CD1c-positive myeloid dendritic cell (primary cell): ENCODE measurements around the gene SARNP.
"Not testable (repeated sequence)": the region's sequence is repeated elsewhere in the genome, so short reads cannot be mapped to it uniquely, and the experiment has no call there.

Source experiments
- DNase-seq: peaks from one replicate; pipeline ENCODE4 v3.0.0-alpha.2; 2016; ENCODE audit errors: extremely low spot score

Gene SARNP, protein sequence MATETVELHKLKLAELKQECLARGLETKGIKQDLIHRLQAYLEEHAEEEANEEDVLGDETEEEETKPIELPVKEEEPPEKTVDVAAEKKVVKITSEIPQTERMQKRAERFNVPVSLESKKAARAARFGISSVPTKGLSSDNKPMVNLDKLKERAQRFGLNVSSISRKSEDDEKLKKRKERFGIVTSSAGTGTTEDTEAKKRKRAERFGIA

GRCh38 chr12:55817345-55818139 lies at the start of gene SARNP, which contains the start of gene ORMDL2:
TSS of gene SARNP (minus strand) at chr12:55817724. CDS start at chr12:55817701, 23 bp downstream.
TSS of gene ORMDL2 (plus strand) at chr12:55818041. CDS start at chr12:55819000, 959 bp downstream.
- DNase-seq = peak; percentile 100

GRCh38 chr12:55866454-55867004 lies 49.0 kb upstream of the SARNP start:
- DNase-seq = not testable (repeated sequence)

DNA sequence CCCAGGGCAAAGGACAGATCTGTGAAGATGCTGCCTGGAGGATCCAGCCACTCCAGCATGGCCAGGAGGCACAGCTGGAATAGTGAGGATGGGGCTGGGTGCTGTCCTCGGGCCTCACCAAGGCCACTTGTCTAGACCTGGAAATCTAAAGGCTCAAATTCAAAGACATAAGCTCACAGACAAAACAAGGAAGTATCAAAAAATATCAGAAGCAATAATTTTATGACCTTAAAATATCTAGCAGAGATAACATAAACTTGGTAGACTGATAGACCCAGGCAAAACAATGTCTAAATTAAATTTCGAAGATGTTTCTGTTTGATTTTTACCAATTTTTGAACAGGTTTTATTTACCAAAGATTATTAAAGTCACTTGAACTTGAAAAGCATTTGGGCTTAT lies 47.8 kb upstream of the SARNP start:
- no peak for DNase-seq

DNA sequence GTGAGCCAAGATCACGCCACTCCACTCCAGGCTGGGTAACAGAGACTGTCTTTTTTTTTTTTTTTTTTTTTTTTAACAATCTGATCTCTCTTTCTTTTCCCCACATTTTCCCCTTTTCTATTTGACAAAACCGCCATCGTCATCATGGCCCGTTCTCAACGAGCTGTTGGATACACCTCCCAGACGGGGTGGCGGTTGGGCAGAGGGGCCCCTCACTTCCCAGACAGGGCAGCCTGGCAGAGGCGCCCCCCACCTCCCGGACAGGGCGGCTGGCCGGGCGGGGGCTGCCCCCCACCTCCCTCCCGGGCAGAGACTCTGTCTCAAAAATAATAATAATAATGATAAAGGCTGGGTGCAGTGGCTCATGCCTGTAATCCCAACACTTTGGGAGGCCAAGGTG lies 45.4 kb upstream of the SARNP start:
- DNase-seq = not testable (repeated sequence)

- no peak for DNase-seq
Measured at GRCh38 chr12:55862286-55862685, 44.8 kb upstream of the SARNP start.

DNA sequence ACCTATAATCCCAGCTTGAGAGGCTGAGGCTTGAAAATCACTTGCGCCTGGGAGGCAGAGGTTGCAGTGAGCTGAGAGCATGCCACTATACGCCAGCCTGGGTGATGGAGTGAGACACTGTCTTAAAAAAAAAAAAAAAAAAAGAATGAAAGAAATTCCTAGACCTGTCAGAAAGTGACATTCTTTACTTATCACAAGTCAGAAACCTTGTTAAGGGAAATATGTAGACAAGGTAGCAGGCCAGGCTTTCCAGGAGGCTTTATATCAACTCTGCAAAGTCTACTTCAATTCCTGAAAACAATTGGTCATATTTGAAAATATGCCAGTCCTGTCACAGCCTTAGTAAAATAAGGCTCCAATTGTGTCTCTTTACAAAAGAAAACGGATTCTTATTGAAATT lies 44.3 kb upstream of the SARNP start:
- no peak for DNase-seq

DNA sequence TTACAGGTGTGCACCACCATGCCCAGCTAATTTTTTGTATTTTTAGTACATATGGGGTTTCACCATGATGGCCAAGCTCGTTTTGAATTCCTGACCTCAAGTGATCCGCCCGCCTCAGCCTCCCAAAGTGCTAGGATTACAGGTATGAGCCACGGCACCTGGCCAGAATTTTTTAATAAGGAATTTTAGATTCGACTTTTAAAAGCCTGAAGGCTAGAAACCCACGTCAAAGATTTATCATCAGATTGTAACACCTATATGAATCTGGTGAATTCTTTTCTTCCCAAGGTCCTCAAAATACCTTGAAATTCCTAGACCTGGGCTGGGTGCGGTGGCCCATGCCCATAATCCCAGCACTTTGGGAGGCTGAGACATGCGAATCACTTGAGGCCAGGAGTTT lies 43.9 kb upstream of the SARNP start:
- DNase-seq = no peak

DNA sequence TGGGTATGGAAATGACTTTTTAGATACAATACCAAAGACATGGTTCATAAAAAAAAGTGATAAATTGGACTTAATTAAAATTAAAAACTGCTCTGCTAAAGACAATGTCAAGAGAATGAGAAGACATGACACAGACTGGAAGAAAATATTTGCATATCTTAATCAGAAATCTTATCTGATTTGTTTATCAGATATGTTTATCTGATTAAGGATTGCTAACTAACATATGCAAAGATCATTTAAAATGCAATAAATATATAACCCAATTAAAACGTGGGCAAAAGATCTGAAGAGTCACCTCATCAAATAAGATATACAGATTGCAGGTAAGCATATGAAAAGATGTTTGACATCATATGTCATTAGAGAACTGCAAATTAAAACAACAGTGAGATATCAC lies 35.2 kb upstream of the SARNP start:
- DNase-seq = no peak

DNA sequence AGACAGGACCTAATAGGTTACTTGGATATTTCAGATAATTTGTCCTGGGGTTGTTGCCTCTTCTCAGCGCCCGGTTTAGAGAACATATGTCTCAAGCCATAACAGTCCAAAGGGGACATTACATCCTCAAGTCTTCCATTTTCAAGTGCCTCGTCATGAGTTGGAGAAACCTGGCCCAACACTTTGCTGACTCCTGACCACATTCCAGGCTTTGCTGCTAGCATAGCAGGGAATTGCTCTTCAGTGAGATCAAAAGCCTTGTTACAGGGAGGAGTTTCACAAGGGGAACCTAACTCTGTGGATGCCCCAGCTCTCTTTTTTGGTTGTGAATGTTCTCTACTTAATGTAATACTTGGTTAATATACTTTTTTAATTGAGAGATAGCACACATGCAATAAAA lies 33.4 kb upstream of the SARNP start:
- DNase-seq = no peak

GRCh38 chr12:55850401-55850800 lies 32.9 kb upstream of the SARNP start:
- peak; percentile 20 for DNase-seq

- no peak for DNase-seq
Measured at GRCh38 chr12:55849616-55850343, 32.3 kb upstream of the SARNP start.

DNA sequence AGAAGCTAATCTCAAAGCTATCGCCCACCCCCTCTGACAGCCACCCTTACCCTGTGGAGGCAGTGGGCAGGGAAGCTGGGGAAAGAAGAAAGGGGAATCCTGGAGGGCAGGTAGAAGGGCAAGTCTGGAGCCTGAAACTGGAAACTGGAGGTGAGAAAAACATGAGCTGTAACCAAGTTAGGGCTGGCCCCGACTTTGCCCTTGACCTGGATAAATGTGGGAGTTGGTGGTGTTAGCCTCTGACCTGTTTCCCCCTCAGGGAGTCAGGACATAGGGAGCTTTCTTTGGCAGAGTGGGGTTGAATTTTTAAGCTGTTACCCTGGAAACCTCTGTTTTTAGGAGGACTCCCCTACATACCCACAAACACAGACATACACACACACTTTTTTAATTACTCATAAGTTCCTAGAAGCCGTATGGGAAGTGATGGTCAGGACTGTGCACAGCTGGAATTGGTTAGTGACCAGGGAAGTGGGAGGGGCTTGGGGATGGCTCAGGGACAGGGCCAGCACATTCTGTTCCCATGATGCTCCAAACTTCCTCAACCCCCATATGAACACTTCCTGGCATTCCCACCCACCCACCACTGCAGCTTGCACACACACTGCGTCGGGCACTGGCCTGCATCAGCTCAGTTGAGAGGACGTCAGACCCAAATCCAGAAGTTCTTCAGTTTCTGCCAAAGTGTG lies 30.2 kb upstream of the SARNP start:
- peak; percentile 96 for DNase-seq

GRCh38 chr12:55847033-55847432 lies 29.5 kb upstream of the SARNP start:
- DNase-seq = peak; percentile 91

GRCh38 chr12:55845785-55846496 lies 28.4 kb upstream of the SARNP start:
- DNase-seq = no peak

GRCh38 chr12:55845361-55845760 lies 27.8 kb upstream of the SARNP start:
- peak; percentile 51 for DNase-seq

DNA sequence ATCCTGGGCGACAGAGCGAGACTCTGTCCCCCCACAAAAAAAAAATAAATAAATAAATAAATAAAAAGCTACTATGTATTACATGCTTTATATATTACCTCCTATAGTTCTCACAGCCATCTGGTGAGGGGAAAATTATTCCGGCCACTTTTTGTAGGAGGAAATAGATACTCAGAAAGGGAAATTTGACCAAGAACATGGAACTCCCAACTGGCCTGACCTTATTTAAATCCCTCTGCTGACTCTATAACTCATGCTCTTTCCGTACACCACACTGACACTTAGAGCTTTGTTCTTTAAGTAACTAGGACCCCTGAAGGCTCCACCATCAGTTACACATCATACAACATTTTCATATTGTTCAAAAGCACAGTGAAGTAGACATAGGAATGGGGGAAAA lies 27.4 kb upstream of the SARNP start:
- no peak for DNase-seq

GRCh38 chr12:55843431-55843830 lies 25.9 kb upstream of the SARNP start:
- DNase-seq = no peak

DNA sequence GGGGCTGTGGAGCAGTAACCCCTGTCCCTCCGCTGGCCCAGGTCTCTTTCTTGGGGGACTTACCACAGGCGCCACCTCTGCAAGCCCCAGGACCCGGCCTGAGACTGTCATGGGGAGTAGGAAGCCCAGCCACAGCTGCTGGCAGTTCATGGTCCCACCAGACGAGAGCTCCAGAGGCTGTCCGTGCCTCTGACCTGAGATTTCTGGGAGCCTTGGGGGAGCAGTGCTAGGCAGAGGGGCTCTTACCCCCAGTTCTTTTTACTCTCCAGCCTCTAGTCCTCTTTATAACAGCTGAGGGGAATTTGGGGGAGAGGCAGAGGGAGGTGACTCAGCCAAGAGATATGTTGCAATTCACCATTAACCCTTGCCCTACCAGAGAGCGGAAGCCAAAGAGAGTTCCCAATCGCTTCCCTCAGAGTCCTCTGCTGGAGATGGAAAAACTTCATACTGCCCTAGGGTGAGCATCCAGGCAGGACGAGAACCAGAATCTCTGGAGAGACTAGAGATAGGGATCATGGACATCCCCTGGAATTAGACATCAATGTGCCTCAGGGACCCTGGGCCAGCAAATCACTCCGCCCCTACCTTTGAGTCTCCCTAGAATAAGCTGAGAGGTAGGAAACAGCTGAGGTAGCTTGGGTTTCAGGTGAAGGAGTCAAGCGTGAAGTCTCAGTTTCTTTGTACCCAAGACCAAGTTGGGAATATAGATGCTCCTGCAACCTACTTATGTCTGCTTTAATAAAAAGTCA lies 25.3 kb upstream of the SARNP start, which contains the start of gene MMP19:
Gene MMP19, minus strand, starts transcription at position 256 of the 749 bp plus-strand sequence. Its CDS starts 106 bp downstream, at position 150.
- DNase-seq = peak; percentile 70

DNA sequence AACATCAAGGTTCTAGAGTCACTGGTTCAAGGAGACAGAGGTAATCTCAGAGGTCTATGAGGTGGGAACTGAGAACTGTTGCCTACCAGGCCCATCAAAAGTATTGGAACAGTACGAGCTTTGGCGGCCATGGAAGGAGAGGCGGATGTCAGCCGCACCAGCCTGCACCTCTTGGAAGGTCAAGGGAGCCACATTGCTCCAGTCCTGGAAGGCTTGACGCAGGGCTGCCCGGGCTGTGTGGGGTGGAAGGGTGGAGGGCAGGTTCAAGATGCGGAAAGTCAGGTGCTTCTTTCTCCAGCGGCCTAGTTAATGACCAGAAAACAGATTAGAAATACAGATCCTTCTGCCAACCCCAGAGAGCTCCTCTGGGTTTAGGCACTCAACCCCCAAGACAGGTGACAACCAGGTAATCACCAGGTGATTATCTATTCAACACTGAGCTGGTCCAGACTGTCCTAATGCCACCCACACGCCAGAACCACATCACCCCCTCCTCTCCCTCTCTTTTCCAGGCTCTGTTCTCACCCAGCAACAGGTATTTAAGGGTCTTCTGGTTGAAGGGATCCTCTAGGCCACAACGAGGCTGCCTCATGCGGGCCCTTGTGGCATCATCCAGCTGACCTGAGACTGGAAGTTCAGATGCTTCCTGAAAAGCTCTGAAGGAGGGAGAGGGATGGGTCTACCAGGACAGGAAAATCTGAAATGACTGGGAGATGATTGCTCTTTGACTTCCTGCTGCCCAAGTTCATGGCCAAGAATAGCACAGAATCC lies 23.2 kb upstream of the SARNP start:
- no peak for DNase-seq
